WI38 (cell line): ENCODE results near the gene MAGEH1.

Experiments
- H3K4me3 ChIP-seq: 2 replicates; pipeline ENCODE4 v1.5.1; 2011; ENCODE audit warnings: low read depth, mild to moderate bottlenecking, control low read depth, low read length
- CTCF ChIP-seq: IDR thresholded peaks from 2 replicates; pipeline ENCODE4 v1.5.1; 2012; ENCODE audit warnings: low read depth, mild to moderate bottlenecking, control low read depth, low read length

The MAGEH1 gene

DNA sequence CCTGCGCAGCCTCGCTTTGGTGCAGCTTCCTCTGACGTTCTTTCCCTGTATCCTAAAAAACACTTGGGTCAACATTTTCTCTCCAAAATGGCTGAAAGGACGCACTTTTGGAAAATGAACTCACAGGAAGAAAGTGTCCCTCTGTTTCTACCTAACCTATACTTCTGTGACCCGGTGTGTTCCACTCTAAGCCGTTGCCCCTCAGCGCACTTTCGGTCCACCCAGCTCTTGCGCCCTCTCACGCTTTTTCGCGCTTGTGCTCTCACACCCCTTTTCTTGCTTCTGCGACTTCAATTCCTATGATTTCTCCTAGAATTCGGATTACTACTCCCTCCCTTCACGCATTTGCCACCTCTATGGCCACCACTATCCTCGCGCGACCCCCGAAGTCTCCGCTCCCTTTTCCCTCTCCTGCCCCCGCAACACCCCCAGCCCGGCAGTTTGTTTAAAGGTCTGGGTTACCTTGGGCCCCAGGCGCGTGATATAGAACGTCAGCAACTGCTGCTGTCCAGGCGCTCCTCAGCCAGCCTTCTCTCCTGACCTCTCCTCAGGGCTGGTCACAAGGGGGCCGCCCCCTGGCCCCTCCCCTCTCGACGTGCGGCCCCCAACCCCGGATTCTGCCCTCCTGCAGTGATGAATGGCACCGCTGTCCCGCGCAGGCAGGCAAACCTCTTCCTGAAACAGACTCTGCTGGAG, 37.5 kb downstream of the MAGEH1 start, which contains the start of gene USP51:
USP51 (minus strand) TSS at position 535 of the 696 bp plus-strand sequence. CDS start 909 bp downstream, outside the sequence.
- no peak for TF ChIP-seq CTCF
- H3K4me3 ChIP-seq: peak within 1 kb of the TSS; percentile 67

- TF ChIP-seq CTCF: no peak
- peak overlapping the region; percentile 67; the same call in 1 of the 2 replicates for H3K4me3 ChIP-seq
Measured at GRCh38 chrX:55490121-55490520, 38.2 kb downstream of the MAGEH1 start.

DNA sequence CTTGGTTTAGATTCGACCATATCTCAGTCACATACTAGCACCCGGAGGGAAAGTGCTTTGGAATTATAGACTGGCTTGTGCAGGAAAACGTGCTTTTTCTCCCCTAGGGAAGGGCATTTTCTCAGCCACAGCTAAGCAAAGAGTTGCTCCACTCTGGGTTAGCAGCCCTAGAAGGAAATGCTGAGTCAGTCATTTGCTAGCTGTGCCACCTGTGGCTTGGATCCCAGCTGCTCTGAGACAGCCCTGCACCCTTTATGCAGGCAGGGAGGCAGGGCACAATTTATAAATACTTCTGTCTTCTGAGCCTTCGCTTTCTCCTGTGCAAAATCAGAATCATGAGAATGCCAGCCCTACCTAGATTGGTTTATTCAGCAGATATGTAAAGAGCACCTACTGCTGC, 39.0 kb downstream of the MAGEH1 start:
- H3K4me3 ChIP-seq: no peak overlapping the region
- no peak for TF ChIP-seq CTCF
